ENCODE data around the gene CD248.
"Not testable (repeated sequence)": the region's sequence is repeated elsewhere in the genome, so short reads cannot be mapped to it uniquely, and the experiment has no call there.

The CD248 gene

DNA sequence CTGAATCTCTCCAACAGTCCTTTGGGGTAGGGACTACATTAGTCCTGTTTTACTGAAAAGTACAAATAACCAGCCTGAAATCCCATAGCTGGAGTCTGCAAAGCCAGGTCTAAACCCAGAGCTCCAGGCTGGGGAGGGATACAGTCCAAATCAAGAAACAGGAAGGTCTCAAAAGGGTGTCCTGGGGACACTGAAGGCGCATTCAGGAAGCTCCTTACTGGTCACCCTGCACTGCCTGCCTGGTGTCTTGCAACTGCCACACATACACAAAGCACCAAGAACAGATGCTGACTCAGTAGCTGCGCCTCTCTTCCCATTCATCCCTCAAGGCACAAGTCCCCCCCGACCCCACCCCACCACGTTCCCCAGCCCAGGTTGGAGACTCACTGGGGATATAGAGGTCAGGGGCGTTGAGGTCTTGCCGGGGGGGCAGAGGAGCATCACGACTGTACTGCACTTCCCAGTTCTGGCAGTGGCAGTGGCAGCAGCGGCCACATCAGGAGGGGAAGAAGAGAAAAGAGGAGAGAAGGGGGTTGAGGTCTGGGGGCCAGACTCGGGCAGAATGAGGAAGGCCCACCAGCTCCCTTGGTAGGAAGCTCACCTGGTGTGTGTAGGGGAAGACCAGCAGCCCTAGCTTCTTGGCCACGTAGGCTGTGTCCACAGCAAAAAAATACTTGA, 29.5 kb downstream of the CD248 start:
- no peak for FAIRE-seq

DNA sequence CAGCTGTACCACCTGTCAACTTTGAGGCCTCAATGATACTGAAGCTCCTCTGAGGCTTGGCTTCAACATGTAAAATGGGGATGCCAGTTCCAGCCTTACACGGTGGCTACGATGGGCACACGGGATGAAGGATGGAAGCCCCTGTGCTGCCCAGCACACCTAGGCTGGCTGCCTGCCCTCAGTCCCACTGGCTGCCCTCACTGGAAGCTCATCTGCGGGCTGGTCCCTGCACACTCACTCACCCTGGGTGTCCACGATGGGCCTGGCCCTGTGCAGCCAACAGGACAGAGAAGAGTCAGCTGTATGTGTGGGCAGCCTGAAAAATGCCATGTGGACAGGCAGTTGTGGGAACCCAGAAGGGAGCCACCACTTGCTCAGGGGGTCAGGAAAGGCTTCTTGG, 30.1 kb downstream of the CD248 start:
- no peak for FAIRE-seq

- FAIRE-seq, result no peak
Observed at GRCh38 chr11:66285250-66285947, 31.4 kb downstream of the CD248 start.

- no peak for FAIRE-seq
Observed at GRCh38 chr11:66284526-66285078, 32.2 kb downstream of the CD248 start.

DNA sequence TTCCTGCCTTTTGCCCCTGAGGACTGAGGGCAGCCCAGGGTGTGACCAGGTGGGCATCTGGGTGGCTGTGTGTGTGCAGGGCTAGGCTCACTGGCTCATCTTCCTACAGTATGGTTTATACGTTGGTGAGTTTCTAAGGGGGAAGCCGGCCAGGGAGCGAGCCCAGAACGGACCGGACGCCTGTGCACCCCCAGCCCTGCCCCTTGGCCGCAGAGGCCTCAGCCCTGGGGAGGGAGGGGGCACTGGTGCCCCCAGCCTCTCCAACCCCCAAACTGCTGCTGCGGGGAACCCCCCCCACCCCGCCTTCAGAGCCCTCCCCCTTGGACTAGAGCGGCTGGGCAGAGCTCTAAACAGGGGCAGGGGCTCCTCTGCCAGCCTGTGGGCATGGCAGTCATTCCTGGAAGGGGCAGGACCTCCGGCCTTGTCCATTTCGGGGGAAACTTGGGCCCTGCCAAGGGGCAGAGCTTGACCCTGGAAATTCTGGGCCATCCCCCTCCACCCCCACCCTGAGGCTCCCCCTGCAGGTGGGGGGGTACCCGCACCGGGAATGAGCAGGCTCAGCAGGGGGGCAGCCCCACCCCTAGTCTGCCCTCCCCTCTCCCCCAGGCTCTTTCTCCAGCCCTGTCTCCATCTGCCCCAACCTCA, 33.3 kb downstream of the CD248 start:
- FAIRE-seq, result no peak

- no peak for FAIRE-seq
Observed at GRCh38 chr11:66282468-66283455, 34.1 kb downstream of the CD248 start.

DNA sequence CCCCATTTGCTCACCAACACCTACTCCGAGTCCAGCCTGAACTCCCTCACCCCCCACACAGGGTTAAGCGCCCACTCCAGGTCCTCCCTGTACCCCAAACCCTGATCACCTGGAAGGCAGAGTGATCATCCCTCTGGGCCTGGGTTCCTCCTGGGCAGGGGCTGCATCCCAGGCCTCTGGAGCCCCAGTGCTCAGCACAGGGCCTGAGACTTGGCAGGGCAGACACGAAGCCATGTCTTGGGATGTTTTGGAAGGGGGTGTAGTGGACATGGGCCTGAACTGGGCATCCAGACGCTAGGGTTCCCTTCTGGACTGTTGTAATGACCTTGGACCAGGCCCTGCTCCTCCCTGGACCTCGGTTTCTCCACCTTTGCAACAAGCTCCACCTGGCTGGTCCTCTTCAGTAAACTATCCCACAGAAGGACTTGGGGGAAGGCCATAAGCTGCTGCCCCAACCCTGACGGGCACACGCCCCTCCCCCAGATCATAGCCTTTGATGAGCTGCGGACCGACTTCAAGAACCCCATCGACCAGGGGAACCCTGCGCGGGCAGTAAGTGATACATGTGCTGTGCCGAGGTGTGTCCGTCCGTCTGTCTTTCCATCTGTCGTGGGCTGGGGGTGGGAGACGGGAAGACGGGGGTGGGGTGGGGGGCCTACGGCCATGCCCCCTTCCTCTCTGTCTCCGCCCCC, 34.9 kb downstream of the CD248 start:
- FAIRE-seq, result no peak

- FAIRE-seq, result no peak
Observed at GRCh38 chr11:66281001-66281400, 35.8 kb downstream of the CD248 start.

DNA sequence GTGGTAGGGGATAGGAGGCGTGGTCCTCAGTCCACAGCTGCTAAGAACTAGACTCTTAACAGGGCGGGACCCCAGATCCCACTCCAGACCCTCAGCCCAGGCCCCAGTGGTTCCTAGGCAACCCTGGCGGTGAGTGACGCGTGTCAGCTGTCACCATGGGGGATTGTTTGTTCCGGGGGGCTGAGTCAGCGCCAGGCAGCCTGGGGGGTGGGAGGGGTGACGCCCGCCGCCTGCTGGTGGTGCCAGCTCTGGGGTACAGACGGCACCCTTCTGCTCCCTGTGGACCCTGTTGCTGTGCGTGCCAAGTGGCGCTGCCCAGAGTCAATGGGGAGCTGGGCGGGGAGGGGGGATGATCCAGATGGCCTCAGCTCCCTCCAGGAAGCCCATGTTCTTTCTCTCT, 36.4 kb downstream of the CD248 start:
- no peak for FAIRE-seq

DNA sequence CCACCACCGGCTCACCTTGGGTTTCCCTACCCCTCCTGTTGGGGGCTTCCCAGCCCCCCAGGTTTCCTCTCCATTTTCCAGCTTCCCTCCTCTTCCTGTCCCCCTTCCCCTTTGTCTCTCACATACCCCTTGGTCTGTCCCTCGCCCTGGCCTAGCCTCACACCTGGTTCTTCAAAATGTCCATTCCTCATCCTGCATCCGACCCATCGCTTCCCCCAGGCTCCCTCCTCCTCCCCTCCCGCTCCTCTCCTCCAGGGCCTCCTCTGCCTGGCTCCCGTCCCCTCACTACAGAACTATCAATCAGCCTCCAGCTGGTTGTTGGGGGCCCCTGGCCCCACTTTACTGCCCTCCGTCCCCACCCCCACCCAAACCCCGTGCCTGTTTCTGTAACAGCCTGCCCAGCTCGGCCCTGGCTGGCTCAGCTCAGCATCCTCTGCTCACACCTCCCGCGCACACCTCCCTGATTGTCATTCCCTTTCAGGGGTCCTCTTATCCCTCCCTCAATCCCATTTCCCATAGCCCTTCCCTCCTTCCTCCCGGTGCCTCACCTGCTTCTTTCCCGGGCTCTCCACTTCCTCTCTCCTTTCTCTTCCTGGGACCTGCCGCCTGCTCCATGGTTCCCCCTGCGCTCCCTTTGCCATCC, 37.6 kb downstream of the CD248 start:
- FAIRE-seq, result no peak

DNA sequence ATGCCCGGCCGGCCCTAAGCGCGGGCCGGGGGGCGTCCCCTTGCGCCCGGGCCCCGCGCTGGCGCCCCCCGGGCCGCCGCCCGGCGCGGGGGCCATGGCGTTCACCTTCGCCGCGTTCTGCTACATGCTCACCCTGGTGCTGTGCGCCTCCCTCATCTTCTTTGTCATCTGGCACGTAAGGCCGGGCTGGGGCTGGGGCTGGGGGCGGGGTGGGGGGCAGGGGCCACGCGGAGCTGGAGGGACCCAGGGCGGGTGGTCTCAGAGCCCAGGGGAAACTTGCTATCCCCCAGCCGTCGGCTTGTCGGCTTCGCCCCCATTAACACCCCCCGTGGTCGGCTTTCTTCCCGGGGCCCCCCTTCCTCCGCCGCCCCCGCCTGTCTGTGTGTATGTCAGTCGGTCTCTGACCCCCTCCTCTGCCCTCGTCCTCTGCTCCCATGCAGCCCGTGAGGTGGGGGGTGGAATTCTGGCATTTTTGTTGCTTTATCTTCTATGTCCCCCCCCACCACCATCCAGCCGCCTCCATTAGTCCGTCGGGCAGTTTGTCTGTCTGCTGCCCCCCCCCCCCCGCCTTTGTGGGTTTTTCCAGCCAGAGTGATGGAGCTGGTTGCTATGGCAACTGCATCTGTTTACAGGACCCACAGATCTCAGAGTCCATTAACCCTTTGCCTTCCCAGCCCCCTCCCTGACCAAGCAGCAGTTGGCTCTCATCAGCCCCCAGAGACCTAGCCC, 38.3 kb downstream of the CD248 start:
- FAIRE-seq, result no peak

- no peak for FAIRE-seq
Observed at GRCh38 chr11:66277471-66278362, 39.1 kb downstream of the CD248 start, which contains the start of gene CNIH2. TSS of gene CNIH2 (plus strand) at chr11:66278175. CDS start at chr11:66278457, 282 bp downstream.

DNA sequence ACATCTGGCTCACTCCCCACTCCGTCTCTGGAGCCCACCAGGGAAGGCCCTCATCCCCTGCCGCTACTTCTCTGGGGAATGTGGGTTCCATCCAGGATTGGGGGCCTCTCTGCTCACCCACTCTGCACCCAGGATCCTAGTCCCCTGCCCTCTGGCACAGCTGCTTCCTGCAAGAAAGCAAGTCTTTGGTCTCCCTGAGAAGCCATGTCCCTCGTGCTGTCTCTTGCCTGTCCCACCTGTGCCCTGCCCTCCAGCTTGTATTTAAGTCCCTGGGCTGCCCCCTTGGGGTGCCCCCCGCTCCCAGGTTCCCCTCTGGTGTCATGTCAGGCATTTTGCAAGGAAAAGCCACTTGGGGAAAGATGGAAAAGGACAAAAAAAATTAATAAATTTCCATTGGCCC, 39.8 kb downstream of the CD248 start:
- FAIRE-seq, result not testable (repeated sequence)

DNA sequence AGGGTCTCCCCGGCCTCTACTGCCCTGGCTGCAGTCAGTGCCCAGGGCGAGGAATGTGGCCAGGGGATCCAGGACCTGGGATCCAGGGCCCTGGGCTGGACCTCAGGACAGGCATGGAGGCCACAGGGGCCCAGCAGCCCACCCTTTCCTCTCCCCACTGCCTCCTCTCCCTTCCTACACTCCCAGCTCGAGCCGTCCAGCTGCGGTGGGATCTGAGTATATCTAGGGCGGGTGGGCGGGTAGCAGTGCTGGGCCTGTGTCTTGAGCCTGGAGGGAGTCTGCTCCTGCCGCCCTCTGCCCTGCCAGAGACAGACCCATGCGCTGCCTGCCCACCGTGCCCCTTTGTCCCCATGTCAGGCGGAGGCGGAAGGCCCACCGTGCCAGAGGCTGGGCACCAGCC, 40.2 kb downstream of the CD248 start:
- not testable (repeated sequence) for FAIRE-seq

DNA sequence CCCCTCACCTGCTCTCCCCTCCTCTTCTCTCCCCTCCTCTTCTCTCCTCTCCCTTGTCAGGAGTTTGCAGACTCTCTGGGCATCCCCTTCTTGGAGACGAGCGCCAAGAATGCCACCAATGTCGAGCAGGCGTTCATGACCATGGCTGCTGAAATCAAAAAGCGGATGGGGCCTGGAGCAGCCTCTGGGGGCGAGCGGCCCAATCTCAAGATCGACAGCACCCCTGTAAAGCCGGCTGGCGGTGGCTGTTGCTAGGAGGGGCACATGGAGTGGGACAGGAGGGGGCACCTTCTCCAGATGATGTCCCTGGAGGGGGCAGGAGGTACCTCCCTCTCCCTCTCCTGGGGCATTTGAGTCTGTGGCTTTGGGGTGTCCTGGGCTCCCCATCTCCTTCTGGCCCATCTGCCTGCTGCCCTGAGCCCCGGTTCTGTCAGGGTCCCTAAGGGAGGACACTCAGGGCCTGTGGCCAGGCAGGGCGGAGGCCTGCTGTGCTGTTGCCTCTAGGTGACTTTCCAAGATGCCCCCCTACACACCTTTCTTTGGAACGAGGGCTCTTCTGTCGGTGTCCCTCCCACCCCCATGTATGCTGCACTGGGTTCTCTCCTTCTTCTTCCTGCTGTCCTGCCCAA, 40.7 kb downstream of the CD248 start:
- no peak for FAIRE-seq

- FAIRE-seq, result no peak
Observed at GRCh38 chr11:66275396-66275795, 41.4 kb downstream of the CD248 start.

DNA sequence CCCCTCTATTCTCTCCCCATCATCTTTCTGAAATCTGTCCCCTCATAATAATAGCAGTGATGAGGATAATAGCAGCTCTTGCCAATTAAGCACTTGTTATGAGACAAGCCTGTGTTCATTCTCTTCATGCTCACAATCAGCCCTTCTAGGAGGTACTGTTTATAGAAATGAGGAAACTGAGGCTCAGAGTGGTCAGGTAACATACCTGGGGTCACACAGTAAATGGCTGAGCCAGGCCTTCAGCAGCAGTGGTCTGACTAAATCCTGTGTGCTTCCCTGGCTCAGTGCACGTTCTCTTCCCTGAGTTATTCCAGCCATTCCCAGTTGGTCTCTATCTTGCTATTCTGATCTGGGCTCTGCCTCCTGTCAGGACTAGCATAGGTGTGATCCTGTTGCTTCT, 42.6 kb downstream of the CD248 start:
- FAIRE-seq, result no peak

- FAIRE-seq, result no peak
Observed at GRCh38 chr11:66272596-66272995, 44.2 kb downstream of the CD248 start.

DNA sequence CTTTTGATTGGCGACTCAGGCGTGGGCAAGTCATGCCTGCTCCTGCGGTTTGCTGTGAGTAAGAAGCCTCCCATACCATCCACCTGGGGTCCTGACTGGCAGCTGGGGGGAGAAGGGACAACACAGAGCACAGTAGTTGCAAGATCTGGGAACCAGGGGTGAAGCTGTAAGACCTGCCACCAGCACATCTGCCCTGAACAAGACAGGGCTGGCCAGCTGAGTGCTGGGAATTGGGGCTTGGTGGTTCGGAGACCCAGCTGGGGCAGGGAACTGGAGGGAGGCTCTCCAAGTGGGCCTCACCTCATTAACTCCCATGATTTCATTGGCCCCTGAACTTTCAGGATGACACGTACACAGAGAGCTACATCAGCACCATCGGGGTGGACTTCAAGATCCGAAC, 45.0 kb downstream of the CD248 start:
- FAIRE-seq, result no peak
